Adrenal gland (tissue), 5 donors: ENCODE results near the gene UNK.

Source experiments
- POLR2A ChIP-seq, 2 donors: fragments of 450-650 bp; IDR thresholded peaks; one replicate each; pipeline ENCODE4 v1.6.1; 2017; ENCODE audit warnings: antibody characterized with exemption in 2 of 2, mild to moderate bottlenecking in 2 of 2, moderate library complexity in 1 of 2
- TF ChIP-seq, protein P1 (sequence below), 6 experiments: fragments of 450-650 bp in 4 of 6; fragments of 200-600 bp in 2 of 6; sonication (generic) in 1 of 6; IDR thresholded peaks; 1 replicate in 5 of 6; 2 replicates in 1 of 6; pipeline versions ENCODE4 v1.5.1 to v1.8.0; 2016 to 2021; ENCODE audit warnings: antibody characterized with exemption in 6 of 6, mild to moderate bottlenecking in 2 of 6, moderate library complexity in 1 of 6
- donor health status: DM: no; HTN: no; CAD: no.

DNA sequence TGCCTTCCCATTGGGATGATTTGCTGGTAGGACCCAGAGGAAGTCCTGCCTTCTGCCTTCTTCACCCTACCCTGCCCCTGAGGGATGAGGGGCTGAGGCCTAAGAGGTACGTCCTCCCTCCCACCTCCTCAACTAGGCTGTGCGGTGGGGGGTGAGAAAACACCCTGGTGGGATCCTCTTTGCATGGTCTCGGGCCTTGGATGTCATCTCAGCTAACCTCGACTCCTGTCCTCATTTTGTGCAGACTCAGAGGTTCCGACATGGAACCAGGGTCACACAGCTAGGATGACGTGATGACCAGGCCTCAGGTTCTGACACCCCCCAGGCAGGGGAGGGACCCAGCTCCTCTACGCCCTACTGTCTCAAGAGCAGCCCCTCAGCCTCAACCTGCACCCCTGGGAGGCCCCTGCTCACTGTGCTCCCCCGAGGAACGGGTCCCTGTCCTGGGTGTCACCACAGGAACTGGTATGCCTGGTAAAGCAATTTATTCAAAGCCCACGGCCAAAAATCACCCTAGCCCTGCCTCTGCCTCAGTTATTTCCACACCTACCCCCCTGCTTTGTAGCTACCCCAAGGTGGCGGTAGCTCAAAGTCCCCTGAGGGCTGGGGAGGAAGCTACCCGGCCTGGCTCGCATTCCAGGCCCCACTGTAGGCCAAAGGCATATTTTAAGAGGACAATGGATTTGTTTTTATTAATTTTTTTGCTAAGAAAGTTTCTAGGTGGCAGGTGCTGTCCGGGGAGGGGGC lies 42.1 kb downstream of the UNK start:
- TF ChIP-seq, protein P1, sequence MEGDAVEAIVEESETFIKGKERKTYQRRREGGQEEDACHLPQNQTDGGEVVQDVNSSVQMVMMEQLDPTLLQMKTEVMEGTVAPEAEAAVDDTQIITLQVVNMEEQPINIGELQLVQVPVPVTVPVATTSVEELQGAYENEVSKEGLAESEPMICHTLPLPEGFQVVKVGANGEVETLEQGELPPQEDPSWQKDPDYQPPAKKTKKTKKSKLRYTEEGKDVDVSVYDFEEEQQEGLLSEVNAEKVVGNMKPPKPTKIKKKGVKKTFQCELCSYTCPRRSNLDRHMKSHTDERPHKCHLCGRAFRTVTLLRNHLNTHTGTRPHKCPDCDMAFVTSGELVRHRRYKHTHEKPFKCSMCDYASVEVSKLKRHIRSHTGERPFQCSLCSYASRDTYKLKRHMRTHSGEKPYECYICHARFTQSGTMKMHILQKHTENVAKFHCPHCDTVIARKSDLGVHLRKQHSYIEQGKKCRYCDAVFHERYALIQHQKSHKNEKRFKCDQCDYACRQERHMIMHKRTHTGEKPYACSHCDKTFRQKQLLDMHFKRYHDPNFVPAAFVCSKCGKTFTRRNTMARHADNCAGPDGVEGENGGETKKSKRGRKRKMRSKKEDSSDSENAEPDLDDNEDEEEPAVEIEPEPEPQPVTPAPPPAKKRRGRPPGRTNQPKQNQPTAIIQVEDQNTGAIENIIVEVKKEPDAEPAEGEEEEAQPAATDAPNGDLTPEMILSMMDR (IDR thresholded peaks at IDR 0.05): no peak
- no peak for TF ChIP-seq POLR2A (IDR thresholded peaks at IDR 0.05)
